ENCODE results near the gene DOCK6. TPM values are rescaled to one million over a fixed set of nuclear protein-coding genes. Genes with fewer than 3 reads are reported as not detected.

The DOCK6 gene
- total RNA-seq, 1 experiment from 2014 or later, result 19.4 TPM

- ATAC-seq (no peak), DNase-seq (ENCODE audit: low read depth, low spot score) (no peak)
- intact Hi-C loops (cut with micrococcal nuclease; ENCODE audit: unreplicated experiment), result no loop called here
- H3K27ac ChIP-seq (ENCODE audit: low read length), result no peak overlapping the region
- H3K9me3 ChIP-seq (ENCODE audit: control insufficient read depth, insufficient read depth, low read depth, low read length), result no peaks in the 10 kb centered on the region
- no peak overlapping the region for H3K4me3 ChIP-seq (ENCODE audit: low read depth in 2 of 2, low read length in 2 of 2)
- peaks cover 9% of the 10 kb centered on the region for H3K4me1 ChIP-seq (ENCODE audit: control insufficient read depth, insufficient read depth, low read length)
- ChIA-PET POLR2A (no interaction called here), CTCF (no interaction called here)
- in situ Hi-C loops (cut with HindIII; ENCODE audit: low pct_unique_long_range_greater_than_20kb, low sequenced_read_pairs), result no loop called here
- TF ChIP-seq POLR2AphosphoS5 (IDR thresholded peaks at IDR 0.05; ENCODE audit: low read depth, low read length) (no peak), REST (IDR thresholded peaks at IDR 0.05; ENCODE audit: insufficient read depth in 1 of 2, low read depth in 2 of 2, low read length in 1 of 2) (no peak), CTCF (IDR thresholded peaks at IDR 0.05) (no peak), TCF7L2 (IDR thresholded peaks at IDR 0.05; ENCODE audit: low read depth, low read length) (no peak), SIN3A (IDR thresholded peaks at IDR 0.05; ENCODE audit: borderline replicate concordance, insufficient read depth, low read depth, low read length) (no peak)
- no peaks in the 10 kb centered on the region for H3K27me3 ChIP-seq (ENCODE audit: control insufficient read depth, insufficient read depth, low read length)
- H3K36me3 ChIP-seq (ENCODE audit: control insufficient read depth, insufficient read depth, low read length), result no peaks in the 10 kb centered on the region
- no TSS peak for BruUV-seq (replicated peaks)
Measured at GRCh38 chr19:11191934-11192333, 70.4 kb downstream of the DOCK6 start.

GRCh38 chr19:11191273-11191755, 71.0 kb downstream of the DOCK6 start:
- in situ Hi-C loops (cut with HindIII; ENCODE audit: low pct_unique_long_range_greater_than_20kb, low sequenced_read_pairs), result no loop called here

More at GRCh38 chr19:11191273-11191755, 71.0 kb downstream of the DOCK6 start:
- no peak overlapping the region for H3K27ac ChIP-seq (ENCODE audit: low read length)
- peaks cover 9% of the 10 kb centered on the region for H3K4me1 ChIP-seq (ENCODE audit: control insufficient read depth, insufficient read depth, low read length)
- H3K27me3 ChIP-seq (ENCODE audit: control insufficient read depth, insufficient read depth, low read length), result no peaks in the 10 kb centered on the region
- ChIA-PET CTCF (no interaction called here), POLR2A (no interaction called here)
- no peaks in the 10 kb centered on the region for H3K36me3 ChIP-seq (ENCODE audit: control insufficient read depth, insufficient read depth, low read length)
- TF ChIP-seq SIN3A (IDR thresholded peaks at IDR 0.05; ENCODE audit: borderline replicate concordance, insufficient read depth, low read depth, low read length), result no peak
- TF ChIP-seq POLR2AphosphoS5 (IDR thresholded peaks at IDR 0.05; ENCODE audit: low read depth, low read length), result no peak
- TF ChIP-seq REST (IDR thresholded peaks at IDR 0.05; ENCODE audit: insufficient read depth in 1 of 2, low read depth in 2 of 2, low read length in 1 of 2), result no peak
- TF ChIP-seq TCF7L2 (IDR thresholded peaks at IDR 0.05; ENCODE audit: low read depth, low read length), result no peak
- no peak for TF ChIP-seq CTCF (IDR thresholded peaks at IDR 0.05)
- no TSS peak for BruUV-seq (replicated peaks)
- no peaks in the 10 kb centered on the region for H3K9me3 ChIP-seq (ENCODE audit: control insufficient read depth, insufficient read depth, low read depth, low read length)
- H3K4me3 ChIP-seq (ENCODE audit: low read depth in 2 of 2, low read length in 2 of 2), result no peak overlapping the region
- ATAC-seq, result peak; percentile 78
- DNase-seq (ENCODE audit: low read depth, low spot score), result no peak
- intact Hi-C loops (cut with micrococcal nuclease; ENCODE audit: unreplicated experiment), result no loop called here
